ENCODE data around the gene CTNNA1. TPM values are rescaled to one million over a fixed set of nuclear protein-coding genes. Genes with fewer than 3 reads are reported as not detected.

The CTNNA1 gene
- total RNA-seq, 1 donor from 2014 or later = 371 TPM

- TF ChIP-seq CTCF (conservative IDR thresholded peaks at IDR 0.05) = no peak
- Mint-ChIP-seq H3K27ac (no peak overlapping the region), H3K4me1 (ENCODE audit: unreplicated experiment) (peaks cover 14% of the 10 kb centered on the region), H3K9me3 (no peaks in the 10 kb centered on the region), H3K4me3 (no peak overlapping the region), H3K27me3 (no peaks in the 10 kb centered on the region), H3K36me3 (peaks cover 12% of the 10 kb centered on the region)
- peak; percentile 11 for DNase-seq (ENCODE audit: extremely low spot score, unreplicated experiment)
Observed at GRCh38 chr5:138980441-138980840, 227.2 kb downstream of the CTNNA1 start.

- H3K4me3 Mint-ChIP-seq = no peak overlapping the region
- peaks cover 9% of the 10 kb centered on the region for H3K36me3 Mint-ChIP-seq
- no peak for DNase-seq (ENCODE audit: extremely low spot score, unreplicated experiment)
- H3K9me3 Mint-ChIP-seq = no peaks in the 10 kb centered on the region
- H3K27me3 Mint-ChIP-seq = no peaks in the 10 kb centered on the region
- TF ChIP-seq CTCF (conservative IDR thresholded peaks at IDR 0.05) = no peak
- H3K27ac Mint-ChIP-seq = no peak overlapping the region
- peaks cover 13% of the 10 kb centered on the region for H3K4me1 Mint-ChIP-seq (ENCODE audit: unreplicated experiment)
Observed at GRCh38 chr5:138981131-138981530, 227.9 kb downstream of the CTNNA1 start.

GRCh38 chr5:138981586-138981985 is 228.4 kb downstream of the CTNNA1 start:
- peak; percentile 15 for DNase-seq (ENCODE audit: extremely low spot score, unreplicated experiment)
- Mint-ChIP-seq H3K4me3 (no peak overlapping the region), H3K9me3 (no peaks in the 10 kb centered on the region), H3K27me3 (no peaks in the 10 kb centered on the region), H3K4me1 (ENCODE audit: unreplicated experiment) (peaks cover 17% of the 10 kb centered on the region), H3K36me3 (peaks cover 9% of the 10 kb centered on the region), H3K27ac (no peak overlapping the region)
- TF ChIP-seq CTCF (conservative IDR thresholded peaks at IDR 0.05) = no peak

- TF ChIP-seq CTCF (conservative IDR thresholded peaks at IDR 0.05) = no peak
- Mint-ChIP-seq H3K4me1 (ENCODE audit: unreplicated experiment) (peaks cover 17% of the 10 kb centered on the region), H3K27me3 (no peaks in the 10 kb centered on the region), H3K4me3 (no peak overlapping the region), H3K9me3 (no peaks in the 10 kb centered on the region), H3K36me3 (peaks cover 5% of the 10 kb centered on the region), H3K27ac (no peak overlapping the region)
- no peak for DNase-seq (ENCODE audit: extremely low spot score, unreplicated experiment)
Observed at GRCh38 chr5:138983984-138984383, 230.8 kb downstream of the CTNNA1 start.

Other genes starting within 250 kb of the CTNNA1 start
- 80.0 and 94.8 TPM in 2 replicates for gene ETF1, start 210.2 kb upstream of the CTNNA1 start, total RNA-seq (ENCODE audit: low replicate concordance)
- 238 and 252 TPM in 2 replicates for gene HSPA9, start 178.0 kb upstream of the CTNNA1 start, total RNA-seq (ENCODE audit: low replicate concordance)
- 4.6 TPM in 1 of 2 replicates, not detected in the other for gene LRRTM2, start 121.9 kb downstream of the CTNNA1 start, total RNA-seq (ENCODE audit: low replicate concordance)

Measured in type B pancreatic cell (in vitro differentiated cells).